Sciatic nerve (tissue), 2 donors: ENCODE data around the gene SH3BP5L. TPM values are rescaled to one million over a fixed set of nuclear protein-coding genes. Genes with fewer than 3 reads are reported as not detected.
"Not testable (repeated sequence)": the region's sequence is repeated elsewhere in the genome, so short reads cannot be mapped to it uniquely, and the experiment has no call there.

Experiments
- ATAC-seq: fragments of 200-7000 bp; cut with Tn5 transposase; one replicate; pipeline ENCODE4 v1.9.1; 2020; ENCODE audit warnings: mild to moderate bottlenecking, moderate library complexity
- DNase-seq: peaks from one replicate; pipeline ENCODE4 v3.0.0-alpha.2; 2020; ENCODE audit warnings: low spot score
- intact Hi-C: fragments of 100-400 bp; cut with DNase I; formaldehyde crosslinking; loops from one replicate; pipeline ENCODE4 v1.14.2; 2022
- total RNA-seq: library from RNA; stranded (reverse); fragmentation: NEBNext Ultra II Directional; extraction: Animal tissue kit (Norgen Biotek cat#: 25700); gene quantifications from one replicate; pipeline ENCODE4 v1.2.1, GENCODE V29; 2021
- donor health status: DM: no; HTN: no; CAD: no.
- donor health status: DM: no; HTN: no; CAD: no.

Gene SH3BP5L
- total RNA-seq, 1 donor from 2014 or later, result 19.7 TPM

DNA sequence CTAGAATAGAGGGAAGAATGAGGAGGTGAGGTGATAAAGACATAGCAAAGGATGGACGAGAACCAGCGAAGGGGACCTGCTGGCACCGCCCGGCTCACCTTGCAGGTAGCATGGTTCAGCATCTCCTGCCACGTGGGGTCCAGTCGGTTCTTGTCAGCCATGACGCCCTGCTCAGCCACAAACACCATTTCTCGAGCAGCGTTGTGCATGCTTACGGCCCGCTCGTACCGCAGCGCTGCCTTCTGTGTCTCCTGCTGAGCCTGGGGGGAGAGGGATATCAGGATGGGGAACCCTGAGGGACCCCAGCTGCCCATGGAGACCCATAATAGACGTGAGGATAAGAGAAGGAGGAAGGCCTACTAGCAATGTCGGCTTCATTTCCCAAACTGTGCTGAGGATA is 11.4 kb downstream of the SH3BP5L start:
- ATAC-seq (no peak), DNase-seq (no peak)
- intact Hi-C loops, result no loop called here

DNA sequence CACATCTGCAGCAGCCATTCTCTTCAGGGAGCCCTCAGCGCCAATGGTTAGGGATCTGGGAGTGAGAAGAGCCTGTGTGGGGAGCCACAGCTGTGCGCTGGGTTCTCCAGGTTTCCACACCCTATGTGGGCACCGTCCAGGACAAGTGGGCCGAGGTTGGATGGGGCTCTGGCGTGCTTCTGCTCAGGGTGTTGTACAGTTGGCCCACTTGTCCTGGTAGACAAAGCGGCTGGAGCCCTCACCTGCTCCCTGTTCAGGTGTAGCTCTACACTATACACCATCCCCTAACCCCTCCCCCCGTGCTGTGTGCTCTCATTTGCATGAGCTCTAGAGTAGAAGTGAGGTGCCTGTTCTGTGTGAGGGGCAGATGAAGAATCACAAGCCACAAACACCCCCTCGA is 12.2 kb downstream of the SH3BP5L start:
- DNase-seq, result no peak
- intact Hi-C loops, result no loop called here
- no peak for ATAC-seq

DNA sequence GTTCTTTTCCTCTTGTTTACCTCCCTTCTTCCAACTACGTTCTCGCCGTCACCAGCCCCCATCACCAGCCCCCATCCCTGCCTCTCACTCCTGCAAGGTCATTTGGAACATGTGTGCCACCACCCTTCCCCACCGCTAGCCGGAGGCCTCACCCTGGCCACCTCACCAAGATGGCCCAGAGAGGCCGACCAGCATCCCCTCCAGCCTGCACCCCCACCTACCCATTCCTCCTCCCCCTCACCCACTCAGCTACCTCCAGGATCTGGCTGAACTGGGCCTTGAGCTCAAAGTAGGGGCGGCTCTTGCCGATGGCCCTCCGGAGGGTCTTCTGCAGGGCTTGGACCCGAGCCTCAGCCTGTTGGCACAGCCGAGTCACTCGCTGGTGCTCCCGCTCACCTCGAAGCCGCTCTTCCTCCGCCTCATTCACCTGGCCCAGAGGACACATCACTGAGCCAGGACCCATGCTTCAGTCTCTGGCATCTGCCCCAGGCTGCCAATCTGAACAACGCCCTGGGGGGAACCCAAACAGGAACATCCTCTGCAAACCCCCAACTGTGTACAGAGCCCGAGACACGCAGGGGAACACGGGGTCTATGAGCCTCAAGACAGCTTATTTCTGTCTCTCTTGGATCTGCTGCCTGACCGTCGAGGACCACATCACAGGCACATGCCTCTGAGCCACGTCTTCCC is 12.8 kb downstream of the SH3BP5L start:
- DNase-seq (no peak), ATAC-seq (no peak)
- intact Hi-C loops, result no loop called here

DNA sequence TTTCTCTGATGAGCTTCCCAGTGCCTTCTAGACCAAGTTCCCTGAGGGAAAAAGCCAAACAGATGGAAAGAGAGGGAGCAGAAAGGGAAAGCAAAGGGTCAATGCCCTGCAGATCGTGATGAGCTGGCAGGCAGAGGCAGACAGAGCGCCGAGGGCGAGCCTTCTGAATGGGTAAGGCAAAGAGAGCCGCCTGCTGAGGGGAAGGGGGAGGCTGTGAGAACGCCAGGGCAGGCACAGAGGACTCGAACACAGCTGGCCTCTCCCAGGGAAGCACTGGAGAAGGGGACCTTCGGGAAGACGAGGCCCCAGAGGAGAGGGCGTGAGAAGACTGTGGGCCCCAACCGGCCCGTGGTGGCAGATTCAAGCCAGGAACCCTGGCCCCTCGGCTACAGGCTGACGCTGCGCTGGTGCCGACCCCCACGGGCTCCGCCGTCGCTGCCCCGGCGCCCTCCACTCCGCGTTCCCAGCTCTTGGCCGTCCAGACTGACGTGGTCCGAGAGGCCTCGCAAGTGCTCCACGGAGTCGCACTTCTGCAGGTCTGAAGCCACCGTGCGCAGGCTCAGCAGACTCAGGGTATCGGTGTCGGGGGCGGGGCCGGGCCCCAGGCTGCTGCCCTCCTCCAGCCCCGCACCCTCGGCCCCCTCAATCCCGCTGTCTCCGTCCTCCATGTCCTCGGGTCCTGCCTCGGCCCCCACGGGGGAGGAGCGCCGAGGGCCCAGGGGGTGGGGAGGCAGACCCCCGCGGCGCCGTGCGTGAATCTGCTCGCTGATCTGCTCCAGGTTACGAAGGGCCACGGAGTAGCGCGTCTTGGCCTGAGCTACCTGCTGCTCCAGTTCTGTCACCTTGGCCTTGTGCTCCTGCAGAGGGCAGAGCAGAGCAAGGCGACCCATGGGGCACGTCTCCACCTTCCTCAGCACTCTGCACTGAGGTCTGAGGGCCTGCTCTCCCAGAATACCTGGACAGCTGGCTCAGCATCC is 13.9 kb downstream of the SH3BP5L start:
- intact Hi-C loops, result no loop called here
- no peak for DNase-seq
- no peak for ATAC-seq

DNA sequence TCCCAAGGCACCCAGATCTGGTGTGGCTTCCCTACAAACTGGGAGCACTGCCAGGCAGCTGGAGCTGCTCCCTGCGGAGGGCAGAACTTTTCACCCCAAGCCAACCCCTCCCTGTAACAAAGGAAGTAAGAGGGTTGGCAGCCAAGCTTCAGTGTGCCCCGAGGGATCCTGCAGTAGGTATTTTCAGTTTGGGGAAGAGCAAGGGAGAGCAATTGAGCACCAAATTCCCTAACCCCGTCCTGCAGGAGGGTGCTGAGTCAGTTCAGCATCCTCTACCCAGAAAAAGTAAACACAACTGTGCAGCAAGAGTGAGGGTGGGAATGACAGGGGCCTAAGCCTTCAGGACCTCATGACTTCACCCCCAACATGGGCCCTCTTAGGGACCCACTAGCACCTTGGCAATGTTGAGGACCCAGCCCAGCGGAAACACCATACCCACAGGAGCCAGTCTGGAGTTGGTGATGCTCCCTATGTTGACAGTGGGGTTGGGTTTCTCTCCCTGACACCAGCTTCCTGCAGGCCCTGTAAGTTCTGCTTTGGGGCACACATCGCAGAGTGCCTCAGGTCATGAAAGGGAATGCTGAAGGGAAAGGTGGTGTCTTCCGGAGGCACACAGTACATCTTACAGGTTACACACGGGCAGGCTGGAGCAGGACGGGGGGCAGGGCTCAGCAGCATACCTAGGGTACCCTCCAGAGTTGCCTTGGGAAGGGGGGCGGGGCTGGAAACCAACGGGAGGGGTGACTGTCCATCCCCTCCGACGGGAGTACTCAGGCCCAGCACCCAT is 14.8 kb downstream of the SH3BP5L start:
- intact Hi-C loops, result no loop called here
- ATAC-seq, result peak; percentile 61
- DNase-seq, result no peak

DNA sequence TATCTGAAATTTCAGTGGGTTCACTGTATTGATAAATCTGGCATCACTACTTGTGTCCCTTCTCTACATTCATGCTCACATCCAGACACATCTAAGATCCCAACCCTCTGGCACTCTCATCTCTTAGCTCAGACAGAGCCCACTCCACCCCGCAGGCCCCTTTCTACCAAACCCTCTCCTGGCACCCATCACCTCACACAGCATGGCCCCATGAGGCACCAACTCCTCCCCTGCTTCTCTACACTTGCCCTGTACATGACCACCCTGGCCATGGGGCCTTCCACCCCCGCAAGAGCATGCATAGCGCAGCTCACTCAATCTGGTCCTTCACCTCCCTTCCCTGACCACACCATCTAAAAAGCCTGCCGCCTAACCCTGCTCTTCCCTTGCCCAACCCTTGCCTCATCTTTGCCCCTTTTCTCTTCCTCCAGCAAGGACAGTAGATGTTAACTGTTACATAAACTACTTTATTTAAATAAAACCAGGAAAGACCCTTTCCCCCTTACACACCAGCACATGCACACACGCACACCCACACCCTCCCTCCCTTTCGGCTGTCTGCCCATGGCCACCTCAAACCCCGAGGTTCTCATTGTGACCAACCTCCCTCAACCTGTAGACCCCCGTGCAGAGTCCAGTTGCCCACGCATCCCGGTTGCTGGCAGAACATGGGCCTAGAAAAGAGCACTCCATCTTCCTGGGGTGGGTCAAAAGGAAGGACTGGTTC is 15.6 kb downstream of the SH3BP5L start:
- ATAC-seq (no peak), DNase-seq (no peak)
- intact Hi-C loops, result loop anchor here (5.0 kb wide), 1 partner anchor 873 kb away; no protein-coding TSS in a partner anchor

DNA sequence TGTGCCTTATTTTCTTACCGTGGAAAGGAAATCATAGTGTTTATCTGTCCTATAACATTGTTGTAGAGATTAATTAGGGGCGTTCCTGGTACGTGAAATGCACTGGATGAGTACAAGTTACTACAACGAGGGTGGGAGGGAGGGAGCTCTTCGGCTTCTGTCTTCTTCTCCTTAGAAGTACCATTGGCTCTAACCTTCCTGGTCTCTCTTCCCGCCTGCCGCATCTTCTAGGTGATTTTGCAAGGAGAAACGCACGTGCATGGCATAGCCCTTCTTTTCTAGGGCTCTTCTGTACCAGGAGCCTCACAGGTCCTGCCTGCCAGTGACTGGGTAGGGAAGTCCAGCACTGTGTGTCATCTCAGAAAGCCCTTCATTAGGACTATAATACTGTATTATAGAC is 16.8 kb downstream of the SH3BP5L start:
- DNase-seq, result no peak
- no peak for ATAC-seq
- intact Hi-C loops, result loop anchor here (5.0 kb wide), 1 partner anchor 872 kb away; no protein-coding TSS in a partner anchor

DNA sequence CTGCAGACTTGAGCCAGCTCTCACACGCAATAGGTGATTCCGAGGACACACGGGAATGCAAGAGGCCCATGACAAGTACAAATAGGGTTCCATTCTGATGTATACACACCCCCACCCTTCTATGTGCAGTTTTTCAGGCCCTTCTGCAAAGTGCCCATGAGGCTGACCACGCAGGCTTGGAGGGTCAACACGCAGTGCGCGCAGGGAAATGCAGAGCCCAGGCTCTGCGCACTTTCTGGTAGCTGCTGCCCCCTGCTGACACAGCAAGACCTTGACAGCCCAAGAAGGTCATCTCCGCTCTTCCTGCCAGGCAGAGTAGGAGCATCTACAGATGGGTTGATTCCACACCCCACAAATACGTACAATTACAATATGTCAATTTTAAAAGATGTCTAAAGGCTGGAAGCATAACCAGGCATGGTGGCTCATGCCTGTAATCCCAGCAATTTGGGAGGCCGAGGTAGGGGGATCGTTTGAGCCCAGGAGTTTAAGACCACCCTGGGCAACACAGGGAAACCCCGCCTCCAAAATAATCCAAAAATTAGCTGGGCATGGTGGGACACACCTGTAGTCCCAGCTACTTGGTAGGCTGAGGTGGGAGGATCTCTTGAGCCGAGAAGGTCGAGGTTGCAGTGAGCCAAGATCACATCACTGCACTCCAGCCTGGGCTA is 18.5 kb downstream of the SH3BP5L start:
- ATAC-seq, result peak; percentile 75
- intact Hi-C loops, result loop anchor here (5.0 kb wide), 1 partner anchor 870 kb away; no protein-coding TSS in a partner anchor
- DNase-seq, result peak; percentile 76

DNA sequence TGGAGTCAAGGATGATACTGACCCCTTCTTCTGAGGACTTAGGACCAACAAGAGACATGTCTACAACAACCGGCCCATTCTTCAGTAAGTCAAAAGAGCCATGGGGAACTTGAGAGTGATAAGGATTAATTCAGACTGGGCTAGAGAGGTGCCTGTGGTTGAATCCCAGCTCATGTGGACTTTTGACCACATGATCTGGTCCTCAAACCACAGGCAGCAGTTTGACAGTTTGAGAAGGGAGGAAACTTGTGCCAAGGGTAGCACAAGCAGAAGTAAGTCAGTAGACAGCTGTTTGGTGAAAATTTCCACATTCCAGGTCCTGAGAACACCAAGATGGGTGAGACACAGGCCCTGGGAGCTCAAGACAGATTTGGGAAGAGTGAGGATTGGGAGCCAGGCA is 19.8 kb downstream of the SH3BP5L start:
- DNase-seq (no peak), ATAC-seq (peak; percentile 49)
- intact Hi-C loops, result loop anchor here (5.0 kb wide), 1 partner anchor 869 kb away; no protein-coding TSS in a partner anchor

DNA sequence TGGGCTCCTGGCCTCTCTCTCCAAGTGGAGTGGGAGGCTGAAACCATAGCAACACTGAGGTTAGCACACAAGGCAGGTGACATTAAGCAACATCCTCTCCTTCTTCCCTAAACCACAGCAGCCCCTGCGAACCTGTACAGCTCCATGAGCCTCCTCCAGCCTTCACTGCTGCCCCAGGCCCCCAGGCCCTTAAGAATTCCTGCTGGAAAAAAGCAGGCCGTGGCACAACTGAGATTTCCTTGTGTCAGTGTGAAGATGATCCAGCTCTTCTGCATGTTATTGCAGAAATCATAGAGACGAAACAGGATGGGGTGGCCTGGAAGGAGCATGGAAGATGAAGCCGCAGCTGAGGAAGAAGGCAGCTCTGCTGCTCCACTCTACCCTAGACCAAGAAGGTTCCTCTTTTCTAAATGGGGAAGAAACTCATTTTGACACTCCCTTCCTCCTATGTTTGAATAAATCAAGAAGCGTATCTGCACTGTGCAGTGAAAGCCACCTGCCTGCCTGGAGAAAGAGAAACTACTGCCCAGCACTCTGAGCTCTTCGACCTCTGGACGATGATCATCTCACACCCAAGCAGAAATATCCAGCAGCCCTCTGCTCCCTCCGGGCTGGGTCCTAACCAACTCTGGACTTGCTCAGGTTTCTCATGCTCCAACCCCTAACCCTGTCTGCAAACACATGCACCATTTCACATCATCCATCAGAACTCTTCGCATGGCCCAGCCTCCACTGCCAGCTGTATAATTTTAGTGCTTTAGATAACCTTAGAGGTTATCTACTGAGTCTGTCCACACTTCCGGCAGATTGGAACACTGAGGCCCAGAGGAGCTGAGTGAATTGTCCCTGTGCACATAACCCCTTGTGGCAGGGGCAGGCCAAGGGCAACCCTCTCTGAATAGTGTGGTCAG is 20.7 kb downstream of the SH3BP5L start:
- DNase-seq (no peak), ATAC-seq (peak; percentile 72)
- intact Hi-C loops, result loop anchor here (5.0 kb wide), 1 partner anchor 868 kb away; no protein-coding TSS in a partner anchor

DNA sequence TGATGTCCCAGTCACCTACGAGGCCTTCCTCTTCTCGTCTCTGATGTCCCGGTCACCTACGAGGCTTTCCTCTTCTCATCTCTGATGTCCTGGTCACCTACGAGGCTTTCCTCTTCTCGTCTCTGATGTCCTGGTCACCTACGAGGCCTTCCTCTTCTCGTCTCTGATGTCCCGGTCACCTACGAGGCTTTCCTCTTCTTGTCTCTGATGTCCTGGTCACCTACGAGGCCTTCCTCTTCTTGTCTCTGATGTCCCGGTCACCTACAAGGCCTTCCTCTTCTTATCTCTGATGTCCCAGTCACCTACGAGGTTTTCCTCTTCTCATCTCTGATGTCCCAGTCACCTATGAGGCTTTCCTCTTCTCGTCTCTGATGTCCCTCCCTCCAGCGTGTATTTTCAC is 22.2 kb downstream of the SH3BP5L start:
- DNase-seq, intact Hi-C loops, ATAC-seq: not testable (repeated sequence)

DNA sequence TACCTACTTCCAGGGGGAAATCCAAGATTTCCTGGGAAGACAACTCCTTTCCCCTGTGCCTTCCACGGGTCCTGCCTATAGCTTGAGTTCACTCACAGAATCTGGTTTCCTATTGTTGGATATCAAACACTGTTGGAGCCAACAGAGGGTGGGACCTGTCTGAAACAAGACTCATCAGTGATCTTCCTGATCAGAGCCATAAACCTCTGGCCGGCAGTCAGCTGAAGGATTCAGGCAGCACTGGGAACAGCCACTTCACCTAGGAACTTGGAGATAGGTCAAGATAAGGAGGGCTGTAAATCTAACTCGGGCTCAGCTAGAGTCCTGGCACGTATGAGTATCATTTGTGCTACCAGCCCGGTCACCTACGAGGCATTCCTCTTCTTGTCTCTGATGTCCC is 23.3 kb downstream of the SH3BP5L start:
- DNase-seq, result no peak
- intact Hi-C loops, result no loop called here

DNA sequence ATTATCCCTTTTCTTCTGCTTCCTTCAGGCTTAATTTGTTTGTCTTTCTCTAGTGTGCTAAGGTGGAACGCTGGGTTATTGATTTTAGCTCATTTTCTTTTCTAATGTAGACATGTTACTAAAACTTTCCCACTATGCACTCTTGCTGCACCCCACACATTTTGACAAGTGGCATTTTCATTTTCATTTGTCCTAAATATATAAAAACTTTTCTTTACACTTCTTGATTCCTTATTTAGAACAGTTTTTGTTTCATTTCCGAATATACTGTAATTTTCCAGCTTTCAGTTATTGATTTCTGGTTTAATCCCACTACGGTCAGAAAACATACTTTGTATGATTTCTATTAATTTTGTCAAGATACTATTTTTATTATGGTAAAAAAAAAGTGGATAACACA is 25.3 kb downstream of the SH3BP5L start:
- intact Hi-C loops, result no loop called here
- no peak for DNase-seq
- ATAC-seq, result no peak

More for the DNA sequence above, 23.3 kb downstream of the SH3BP5L start:
- no peak for ATAC-seq

DNA sequence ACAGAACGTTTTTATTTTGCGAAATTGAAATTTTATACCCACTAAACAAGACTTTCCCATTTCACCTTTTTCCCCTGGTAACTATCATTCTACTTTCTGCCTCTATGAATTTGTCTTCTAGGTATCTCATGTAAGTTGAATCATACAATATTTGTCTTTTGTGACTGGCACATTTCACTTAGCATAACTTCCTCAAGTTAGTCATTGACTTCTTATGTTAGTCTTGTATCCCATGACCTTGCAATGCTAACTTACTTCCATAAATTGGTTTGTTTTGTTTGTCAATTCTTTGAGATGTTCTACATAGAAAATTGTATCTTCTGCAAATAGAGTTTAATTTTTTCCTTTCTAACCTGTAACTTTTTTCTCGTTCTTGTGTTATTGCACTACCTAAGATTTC is 26.9 kb downstream of the SH3BP5L start:
- intact Hi-C loops, result no loop called here
- DNase-seq, result no peak
- no peak for ATAC-seq

DNA sequence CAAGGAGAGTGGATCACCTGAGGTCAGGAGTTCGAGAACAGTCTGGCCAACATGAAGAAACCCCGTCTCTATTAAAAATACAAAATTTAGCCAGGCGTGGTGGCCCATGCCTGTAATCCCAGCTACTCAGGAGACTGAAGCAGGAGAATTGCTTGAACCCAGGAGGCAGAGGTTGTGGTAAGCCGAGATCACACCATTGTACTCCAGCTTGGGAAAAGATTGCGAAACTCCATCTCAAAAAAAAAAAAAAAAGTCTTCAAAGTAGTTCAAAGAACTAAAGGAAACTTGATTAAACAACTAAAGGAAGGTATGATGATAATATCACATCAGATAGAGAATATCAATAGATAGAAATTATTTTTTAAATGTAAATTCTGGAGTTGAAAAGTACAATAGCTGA is 31.1 kb downstream of the SH3BP5L start:
- DNase-seq, intact Hi-C loops, ATAC-seq: not testable (repeated sequence)

DNA sequence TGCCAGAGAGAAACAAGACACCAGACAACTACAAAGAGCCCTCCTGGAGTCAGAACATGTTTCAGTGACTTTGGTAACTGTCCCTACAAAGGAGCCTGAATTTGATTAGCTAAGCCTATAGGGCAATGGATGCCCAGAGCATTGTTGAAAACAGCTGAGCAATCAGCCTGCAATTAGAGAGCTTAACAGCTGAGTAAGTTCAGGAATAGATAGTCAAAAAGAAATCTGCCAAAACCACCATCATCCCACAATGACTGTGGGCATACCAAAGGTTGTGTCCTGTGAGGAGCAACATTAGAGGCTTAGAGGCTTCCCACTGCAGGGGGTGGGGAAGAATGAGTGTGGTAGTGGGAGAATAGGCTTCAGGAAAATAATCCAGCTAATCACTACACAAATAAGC is 32.1 kb downstream of the SH3BP5L start:
- DNase-seq (no peak), ATAC-seq (no peak)
- intact Hi-C loops, result no loop called here

DNA sequence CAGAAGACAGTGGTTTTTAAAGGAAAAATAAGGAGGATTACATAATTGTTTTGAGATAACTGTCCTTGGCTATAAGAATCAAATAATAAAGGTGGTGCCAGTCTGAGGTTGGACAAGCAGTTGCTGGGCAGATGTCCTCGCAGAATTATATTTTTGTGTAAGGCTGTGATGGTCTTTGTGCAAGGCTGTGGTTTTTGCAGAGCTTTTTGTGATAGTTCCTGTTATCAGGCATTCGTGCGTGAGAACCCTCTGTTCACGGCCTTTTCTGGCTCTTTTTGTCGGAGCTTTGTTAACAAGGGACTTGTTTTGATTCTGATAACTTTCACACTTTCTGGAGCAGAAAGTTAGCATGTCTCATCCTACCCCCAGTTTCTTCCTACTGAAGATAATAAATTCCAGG is 33.4 kb downstream of the SH3BP5L start:
- ATAC-seq, result no peak
- intact Hi-C loops, result no loop called here
- no peak for DNase-seq
